Right lobe of liver (tissue), 4 donors: ENCODE data around the gene SRCIN1.

Experiments used
- CTCF ChIP-seq, 4 donors: fragments of 200-600 bp in 3 of 4; fragments of 450-650 bp in 1 of 4; IDR thresholded peaks; one replicate each; pipeline versions ENCODE4 v1.5.1 to v1.8.0; 2016 to 2022; ENCODE audit warnings: antibody characterized with exemption in 4 of 4, mild to moderate bottlenecking in 2 of 4
- POLR2A ChIP-seq: fragments of 450-650 bp; IDR thresholded peaks from one replicate; pipeline ENCODE4 v1.6.1; 2017; ENCODE audit warnings: antibody characterized with exemption, mild to moderate bottlenecking
- donor health status: DM: no; HTN: no; CAD: no.
- donor health status: DM: no; HTN: no; CAD: no.
- donor health status: DM: no; HTN: yes; CAD: no.

GRCh38 chr17:38485146-38485468, 120.6 kb downstream of the SRCIN1 start:
- no peak for TF ChIP-seq POLR2A
- TF ChIP-seq CTCF (IDR thresholded peaks at IDR 0.05), result peak in 1 of 4 donors; percentile 1
